ENCODE data around the gene WDR86.

GRCh38 chr7:151426441-151426903 is 16.6 kb upstream of the WDR86 start:
- peak; percentile 51 for TF ChIP-seq EP300 (IDR thresholded peaks at IDR 0.05)
- no peak for TF ChIP-seq CTCF (IDR thresholded peaks at IDR 0.05)
- TF ChIP-seq POLR2AphosphoS5 (IDR thresholded peaks at IDR 0.05) = peak; percentile 41 to 57
- no peak for TF ChIP-seq POLR2A (IDR thresholded peaks at IDR 0.05; ENCODE audit: low read depth)

Measured in esophagus muscularis mucosa (tissue), 4 donors.